WTC11 (cell line): ENCODE measurements around the gene DOK7.

Experiments used
- CTCF ChIP-seq: fragments of 200-600 bp; IDR thresholded peaks from 2 replicates; pipeline ENCODE4 v1.8.0; 2022; ENCODE audit warnings: antibody characterized with exemption
- E2F4 ChIP-seq: sonication (generic); formaldehyde crosslinking; IDR thresholded peaks from 2 replicates; pipeline ENCODE4 v1.8.1; 2022; ENCODE audit warnings: low read depth, mild to moderate bottlenecking, moderate library complexity, missing genetic modification reagents, borderline replicate concordance
- FOXK1 ChIP-seq: sonication (generic); formaldehyde crosslinking; IDR thresholded peaks from 2 replicates; pipeline ENCODE4 v1.8.0; 2022; ENCODE audit warnings: mild to moderate bottlenecking, moderate library complexity, missing genetic modification reagents
- FOXP1 ChIP-seq: sonication (generic); formaldehyde crosslinking; IDR thresholded peaks from 2 replicates; pipeline ENCODE4 v1.8.0; 2022; ENCODE audit warnings: missing genetic modification reagents, mild to moderate bottlenecking, moderate library complexity, borderline replicate concordance
- SP1 ChIP-seq: sonication (generic); formaldehyde crosslinking; conservative IDR thresholded peaks from 2 replicates; pipeline ENCODE4 v1.8.1; 2022; ENCODE audit warnings: missing genetic modification reagents

GRCh38 chr4:3512719-3513118 is 49.6 kb downstream of the DOK7 start:
- TF ChIP-seq FOXK1 (CRISPR knock-in tag) (no peak), CTCF (no peak), E2F4 (no peak), FOXP1 (no peak), SP1 (no peak)
